ENCODE results near the gene MACROD2.
"Not testable (repeated sequence)": the region's sequence is repeated elsewhere in the genome, so short reads cannot be mapped to it uniquely, and the experiment has no call there.

The MACROD2 gene

DNA sequence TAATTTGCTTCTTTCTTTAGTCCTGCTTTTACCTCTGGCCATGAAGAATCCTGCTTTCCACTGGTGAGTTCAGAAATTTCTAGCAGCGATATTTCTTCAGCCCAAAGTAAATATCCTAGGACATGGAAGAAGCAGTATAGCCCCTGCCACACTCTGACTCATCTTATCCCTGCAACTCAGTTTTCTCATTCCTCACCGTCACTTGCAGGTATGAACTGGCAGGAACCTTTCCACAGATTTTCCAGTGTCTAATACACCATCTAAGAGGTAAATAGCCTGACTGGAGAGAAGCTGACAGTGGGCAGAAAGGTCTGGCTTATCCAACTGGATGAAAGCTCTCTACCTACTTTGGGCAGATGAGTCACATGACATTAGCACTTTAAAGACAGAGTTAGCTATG, 1158.8 kb downstream of the MACROD2 start:
- no peak for DNase-seq

DNA sequence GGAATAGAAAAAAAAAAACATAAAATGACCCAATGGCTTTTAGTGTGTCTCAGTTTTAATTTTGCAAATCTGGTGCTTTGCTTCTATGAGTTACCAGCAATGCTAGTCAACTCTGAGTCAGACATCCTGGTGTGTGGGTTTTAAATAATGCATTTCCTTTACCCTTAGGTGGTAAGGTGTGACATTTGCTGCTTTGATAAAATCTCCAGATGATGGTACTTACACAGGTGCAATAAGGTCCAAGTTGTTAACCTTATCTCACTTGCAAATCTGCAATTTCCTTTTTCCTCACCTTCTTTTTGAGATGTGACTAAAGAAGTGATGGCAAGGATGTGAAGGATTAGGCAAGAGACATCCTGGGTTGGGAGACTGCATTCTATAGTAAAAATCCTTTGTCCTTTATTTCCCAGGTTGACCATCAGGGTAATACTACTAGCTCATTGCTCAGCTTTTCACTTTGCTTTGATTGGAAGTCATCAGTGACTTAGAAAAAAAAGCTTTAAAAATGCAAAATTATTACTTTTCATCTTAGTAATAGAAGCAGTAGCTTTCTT, 1160.6 kb downstream of the MACROD2 start:
- no peak for DNase-seq

GRCh38 chr20:15158533-15158932, 1163.2 kb downstream of the MACROD2 start:
- DNase-seq, result no peak

DNA sequence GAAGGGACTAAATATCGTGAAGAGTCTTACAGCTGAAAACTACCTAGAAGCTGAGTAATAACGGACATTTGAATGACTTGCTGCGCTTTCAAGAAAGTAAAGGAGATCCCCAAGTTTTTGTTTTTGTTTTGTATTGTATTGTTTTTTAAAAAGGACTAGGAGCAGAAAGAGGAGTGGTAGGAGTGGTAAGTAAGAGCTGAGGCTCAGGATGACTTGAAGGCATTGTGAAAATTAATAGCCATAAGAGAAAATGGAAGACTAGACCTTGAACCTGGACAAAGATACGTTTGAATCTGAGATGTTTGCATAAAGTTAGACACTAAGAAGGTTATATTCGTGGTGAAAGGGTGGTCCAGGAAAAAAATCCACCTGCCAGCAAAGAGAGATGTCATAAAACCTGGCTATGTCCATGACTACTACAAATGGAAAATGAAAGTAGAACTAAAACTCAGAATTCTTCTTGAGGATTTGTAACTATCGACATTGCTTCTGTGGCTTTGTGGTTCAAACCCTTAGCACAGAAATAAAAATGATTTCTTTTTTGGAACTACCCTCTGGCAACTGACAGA, 1166.8 kb downstream of the MACROD2 start:
- no peak for DNase-seq

DNA sequence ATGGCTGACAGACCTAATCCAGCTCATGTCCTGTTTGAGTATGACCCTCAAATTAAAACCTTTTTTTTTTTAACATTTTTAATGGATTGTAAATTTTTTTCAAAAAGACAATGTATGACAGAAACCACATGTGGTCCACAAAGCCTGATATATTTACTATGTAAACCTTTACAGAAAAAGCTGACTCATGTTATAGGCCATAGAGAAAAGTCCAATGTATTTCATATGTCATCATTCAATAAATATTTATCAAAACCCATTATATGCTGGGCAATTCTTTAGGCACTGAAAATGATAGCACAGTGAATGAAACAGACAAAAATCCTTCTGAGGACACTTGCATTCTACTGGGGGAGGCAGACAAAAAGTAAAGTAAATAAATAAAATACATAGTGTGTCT, 1168.3 kb downstream of the MACROD2 start:
- no peak for DNase-seq

GRCh38 chr20:15164726-15165125, 1169.4 kb downstream of the MACROD2 start:
- no peak for DNase-seq

DNA sequence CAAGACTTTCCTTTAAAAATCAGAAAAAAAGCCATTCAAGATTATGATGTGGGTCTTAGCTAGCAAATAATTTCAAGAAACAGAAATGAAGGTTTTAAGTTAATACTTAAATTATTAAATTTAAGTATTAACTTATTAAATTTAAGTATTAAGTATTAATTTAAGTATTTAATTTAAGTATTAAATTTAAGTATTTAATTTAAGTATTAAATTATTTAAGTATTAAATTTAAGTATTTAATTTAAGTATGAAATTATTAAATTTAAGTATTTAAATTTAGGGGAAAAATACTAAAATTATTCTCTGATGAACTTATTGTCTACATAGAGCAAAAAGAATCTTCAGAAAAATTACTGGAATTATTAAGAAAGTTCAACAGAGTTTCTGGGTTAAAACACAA, 1171.4 kb downstream of the MACROD2 start:
- no peak for DNase-seq

- DNase-seq, result no peak
These were observed 1175.7 kb downstream of the MACROD2 start for GRCh38 chr20:15171016-15171415.

DNA sequence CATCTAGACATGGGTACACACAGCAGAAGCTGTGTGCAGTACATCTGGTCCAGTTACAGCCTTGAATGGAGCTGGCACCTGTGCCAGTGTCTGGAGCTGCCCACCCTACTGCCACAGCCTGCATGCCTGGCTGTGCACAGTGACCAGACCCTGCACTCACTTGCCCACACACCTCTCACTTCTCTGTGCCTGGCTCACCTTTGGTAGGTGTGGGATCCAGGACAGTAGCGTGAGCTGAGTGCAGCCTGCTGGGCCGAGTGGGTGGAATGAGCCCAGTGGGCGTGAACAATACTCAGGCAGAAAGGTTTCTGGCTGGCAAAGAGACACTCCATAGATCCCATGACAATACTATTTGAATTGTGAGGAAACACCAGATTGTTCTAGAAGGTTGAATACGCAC, 1181.6 kb downstream of the MACROD2 start:
- no peak for DNase-seq

- DNase-seq, result no peak
These were observed 1183.3 kb downstream of the MACROD2 start for GRCh38 chr20:15178581-15178980.

DNA sequence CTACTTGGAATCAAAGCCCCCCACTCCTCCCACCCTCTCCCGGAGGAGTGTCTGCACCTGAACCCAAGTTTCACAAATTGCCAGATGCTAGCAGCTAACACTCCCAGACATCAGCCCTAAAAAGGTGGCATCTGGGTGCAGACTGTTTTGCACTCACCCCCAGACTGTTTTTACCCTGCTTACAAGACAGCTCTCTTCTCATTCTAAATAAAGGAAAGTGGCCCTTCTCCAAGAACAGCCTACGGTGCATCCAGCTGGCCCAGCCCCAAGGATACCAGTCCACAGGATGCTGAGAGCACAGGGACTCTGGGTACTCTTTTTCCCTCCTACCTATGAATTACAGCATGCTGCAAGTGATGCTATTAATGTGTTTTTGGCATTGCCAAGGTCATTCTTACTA, 1184.1 kb downstream of the MACROD2 start:
- no peak for DNase-seq

GRCh38 chr20:15179781-15180180, 1184.5 kb downstream of the MACROD2 start:
- DNase-seq, result no peak

DNA sequence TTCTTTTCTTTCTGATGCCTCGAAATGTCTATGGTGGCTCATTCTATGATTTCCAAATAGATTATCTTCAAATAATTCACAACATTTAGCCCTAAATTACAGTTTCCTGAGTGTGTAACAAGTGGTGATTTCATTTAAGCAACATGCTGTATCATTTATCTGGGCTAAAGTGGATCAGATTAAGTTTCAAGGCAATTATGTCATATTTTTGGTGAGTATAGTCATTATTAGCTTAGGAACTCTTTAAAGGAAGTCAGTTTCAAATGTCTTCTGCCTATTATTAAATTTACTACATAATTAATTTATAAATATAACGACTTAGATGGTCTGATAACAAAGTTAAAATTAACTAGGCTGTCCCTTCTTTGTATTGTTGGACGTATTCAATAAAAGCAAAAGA, 1190.0 kb downstream of the MACROD2 start:
- no peak for DNase-seq

- no peak for DNase-seq
These were observed 1190.6 kb downstream of the MACROD2 start for GRCh38 chr20:15185913-15186312.

- no peak for DNase-seq
These were observed 1192.3 kb downstream of the MACROD2 start for GRCh38 chr20:15187612-15188011.

DNA sequence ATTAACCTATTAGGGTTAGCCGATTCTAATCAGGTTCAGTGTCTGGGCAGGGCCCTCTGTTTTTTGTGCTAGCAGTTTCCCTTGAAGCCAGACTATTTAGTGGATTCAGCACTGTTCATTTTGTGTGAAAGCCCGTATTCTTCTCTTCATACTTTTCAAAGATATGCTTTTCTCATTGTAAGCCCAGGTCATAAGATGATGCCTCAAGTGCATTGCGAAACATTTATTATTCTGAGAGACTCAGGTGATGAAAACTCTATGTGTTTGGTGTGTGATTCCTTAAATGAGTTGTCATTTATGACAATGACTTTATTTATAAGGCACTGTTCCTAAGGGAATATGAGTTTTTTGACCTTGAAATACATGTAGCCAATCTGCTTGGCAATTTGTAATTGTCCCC, 1193.1 kb downstream of the MACROD2 start:
- DNase-seq, result no peak

- DNase-seq, result no peak
These were observed 1195.9 kb downstream of the MACROD2 start for GRCh38 chr20:15191082-15191723.

DNA sequence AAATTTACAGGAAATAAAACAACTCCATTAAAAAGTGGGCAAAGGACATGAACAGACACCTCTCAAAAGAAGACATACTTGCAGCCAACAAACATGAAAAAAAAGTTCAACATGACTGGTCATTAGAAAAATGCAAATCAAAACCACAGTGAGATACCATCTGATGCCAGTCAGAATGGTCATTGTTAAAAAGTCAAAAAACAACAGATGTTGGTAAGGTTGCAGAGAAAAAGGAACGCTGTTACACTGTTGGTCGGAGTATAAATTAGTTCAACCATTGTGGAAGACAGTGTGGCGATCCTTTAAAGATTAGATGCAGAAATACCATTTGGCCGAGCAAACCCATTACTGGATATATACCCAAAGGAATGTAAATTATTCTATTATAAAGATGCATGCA, 1200.1 kb downstream of the MACROD2 start:
- DNase-seq, result no peak

- DNase-seq, result no peak
These were observed 1201.4 kb downstream of the MACROD2 start for GRCh38 chr20:15196547-15197255.

- DNase-seq, result not testable (repeated sequence)
These were observed 1202.7 kb downstream of the MACROD2 start for GRCh38 chr20:15198017-15198416.

GRCh38 chr20:15199698-15200097, 1204.4 kb downstream of the MACROD2 start:
- DNase-seq, result no peak

GRCh38 chr20:15200147-15200565, 1204.8 kb downstream of the MACROD2 start:
- no peak for DNase-seq

DNA sequence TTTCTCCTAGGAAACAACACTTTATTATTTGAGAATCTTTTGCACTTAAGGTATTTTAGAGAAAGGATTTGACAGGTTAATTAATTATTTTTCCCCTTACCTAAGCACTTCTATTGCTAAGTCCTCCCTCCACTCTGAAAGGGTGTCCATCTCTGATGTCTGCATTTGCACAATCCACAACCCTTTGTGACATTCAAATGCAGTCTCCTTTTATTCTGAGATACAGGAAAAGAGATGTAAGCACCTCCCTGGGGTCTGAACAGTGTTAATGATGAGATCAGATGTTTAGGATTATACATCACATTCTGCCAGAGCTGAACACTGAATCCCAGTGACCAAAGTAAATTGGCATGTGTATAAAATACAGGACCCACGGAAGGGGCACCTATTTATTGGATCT, 1206.3 kb downstream of the MACROD2 start:
- DNase-seq, result no peak

DNA sequence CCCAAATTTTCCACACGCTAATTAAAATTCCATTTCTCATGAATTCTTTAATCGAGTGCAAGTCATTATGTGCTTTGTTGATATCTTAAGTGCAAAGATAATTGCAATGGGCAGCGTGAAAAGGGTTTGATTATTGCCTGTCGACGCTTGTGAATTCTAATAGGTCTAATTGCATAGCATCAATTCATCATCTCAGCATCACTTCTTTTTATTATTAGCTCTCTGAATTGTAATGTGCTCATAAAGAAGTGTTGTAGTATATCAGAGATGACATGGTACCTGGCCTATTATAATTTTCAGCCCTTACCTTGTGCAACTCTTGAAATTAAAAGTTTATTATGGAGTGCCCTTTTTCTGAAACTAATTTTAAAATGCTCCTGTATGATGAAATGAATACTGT, 1208.9 kb downstream of the MACROD2 start:
- DNase-seq, result no peak
